ENCODE measurements around the gene GNPAT.

Gene GNPAT

DNA sequence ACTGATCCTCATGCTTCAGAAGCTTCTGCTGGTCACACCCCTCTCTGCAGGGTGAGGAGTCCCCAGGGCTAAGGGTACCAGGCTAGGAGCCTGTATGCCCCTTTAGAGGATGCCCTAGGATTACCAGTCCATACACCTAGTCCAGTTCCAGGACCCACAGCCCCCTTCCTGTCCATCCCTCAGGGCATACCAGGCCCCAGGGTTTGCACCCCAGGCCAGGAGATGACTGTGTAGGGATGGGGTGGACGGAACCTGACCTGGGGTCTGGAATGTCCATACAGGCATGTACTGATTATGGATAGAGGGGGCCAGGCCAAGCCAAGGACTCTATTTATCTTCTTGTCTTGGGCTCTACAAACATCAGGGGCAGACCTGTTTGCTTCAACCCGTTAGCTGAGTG lies 44.3 kb upstream of the GNPAT start:
- TF ChIP-seq, protein P1, sequence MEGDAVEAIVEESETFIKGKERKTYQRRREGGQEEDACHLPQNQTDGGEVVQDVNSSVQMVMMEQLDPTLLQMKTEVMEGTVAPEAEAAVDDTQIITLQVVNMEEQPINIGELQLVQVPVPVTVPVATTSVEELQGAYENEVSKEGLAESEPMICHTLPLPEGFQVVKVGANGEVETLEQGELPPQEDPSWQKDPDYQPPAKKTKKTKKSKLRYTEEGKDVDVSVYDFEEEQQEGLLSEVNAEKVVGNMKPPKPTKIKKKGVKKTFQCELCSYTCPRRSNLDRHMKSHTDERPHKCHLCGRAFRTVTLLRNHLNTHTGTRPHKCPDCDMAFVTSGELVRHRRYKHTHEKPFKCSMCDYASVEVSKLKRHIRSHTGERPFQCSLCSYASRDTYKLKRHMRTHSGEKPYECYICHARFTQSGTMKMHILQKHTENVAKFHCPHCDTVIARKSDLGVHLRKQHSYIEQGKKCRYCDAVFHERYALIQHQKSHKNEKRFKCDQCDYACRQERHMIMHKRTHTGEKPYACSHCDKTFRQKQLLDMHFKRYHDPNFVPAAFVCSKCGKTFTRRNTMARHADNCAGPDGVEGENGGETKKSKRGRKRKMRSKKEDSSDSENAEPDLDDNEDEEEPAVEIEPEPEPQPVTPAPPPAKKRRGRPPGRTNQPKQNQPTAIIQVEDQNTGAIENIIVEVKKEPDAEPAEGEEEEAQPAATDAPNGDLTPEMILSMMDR (IDR thresholded peaks at IDR 0.05; ENCODE audit: low read depth, low read length, missing control alignments): no peak

DNA sequence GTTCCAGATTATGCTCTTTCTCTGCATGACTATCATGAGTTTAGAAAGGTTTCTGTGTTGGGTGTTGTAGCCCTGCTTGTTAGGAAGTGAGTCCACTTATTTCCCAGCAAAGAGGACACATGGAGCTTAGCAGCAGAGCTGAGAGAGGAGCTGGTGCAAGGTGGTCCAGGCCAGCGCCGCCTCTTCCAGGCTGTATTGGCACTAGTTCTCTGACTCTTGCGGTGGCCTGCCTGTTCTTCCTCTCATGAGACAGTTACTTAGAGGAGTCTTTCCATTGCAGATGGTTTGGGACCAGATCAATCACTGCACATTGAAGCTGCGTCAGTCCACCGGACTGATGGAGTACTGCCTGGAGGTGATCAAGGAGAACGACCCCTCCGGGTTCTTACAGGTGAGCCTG lies 41.1 kb upstream of the GNPAT start:
- no peak for DNase-seq (ENCODE audit: low read depth)
- no peak overlapping the region for H3K4me3 ChIP-seq (ENCODE audit: low read depth, low read length)
- TF ChIP-seq, protein P1 (IDR thresholded peaks at IDR 0.05; ENCODE audit: low read depth, low read length, missing control alignments): no peak

More for the DNA sequence above, 44.3 kb upstream of the GNPAT start:
- no peak overlapping the region for H3K4me3 ChIP-seq (ENCODE audit: low read depth, low read length)
- no peak for DNase-seq (ENCODE audit: low read depth)

DNA sequence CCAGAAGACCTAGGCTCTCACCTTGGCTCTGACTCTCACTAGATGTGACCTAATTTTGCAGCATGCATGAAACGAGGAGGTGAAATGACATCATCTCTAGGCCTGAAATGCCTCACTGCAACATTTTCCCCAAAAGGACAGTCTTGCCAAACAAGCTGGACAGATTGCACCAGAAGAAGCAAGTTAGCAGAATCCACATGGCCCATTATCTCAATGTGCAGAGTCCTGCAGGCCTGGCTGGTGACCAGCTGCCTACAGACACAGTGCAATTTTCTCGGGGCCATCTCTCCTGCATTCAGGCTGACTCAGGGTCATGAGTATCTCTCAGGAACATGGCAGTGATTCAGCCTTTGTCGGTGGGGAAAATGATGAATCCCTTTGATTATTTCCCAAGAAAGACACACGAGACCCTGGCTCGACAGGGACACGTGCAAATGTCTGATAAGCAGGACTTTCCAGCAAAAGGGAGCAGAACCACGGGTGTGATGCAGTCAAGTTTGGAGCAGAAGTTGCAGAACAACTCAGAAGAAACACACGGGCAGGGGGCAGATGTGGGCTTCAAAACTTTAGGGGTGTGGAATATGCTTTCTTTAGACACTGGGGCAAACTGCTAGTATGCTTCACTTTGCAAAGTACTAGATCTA lies 40.5 kb upstream of the GNPAT start:
- no peak for DNase-seq (ENCODE audit: low read depth)
- TF ChIP-seq, protein P1 (IDR thresholded peaks at IDR 0.05; ENCODE audit: low read depth, low read length, missing control alignments): no peak
- no peak overlapping the region for H3K4me3 ChIP-seq (ENCODE audit: low read depth, low read length)

DNA sequence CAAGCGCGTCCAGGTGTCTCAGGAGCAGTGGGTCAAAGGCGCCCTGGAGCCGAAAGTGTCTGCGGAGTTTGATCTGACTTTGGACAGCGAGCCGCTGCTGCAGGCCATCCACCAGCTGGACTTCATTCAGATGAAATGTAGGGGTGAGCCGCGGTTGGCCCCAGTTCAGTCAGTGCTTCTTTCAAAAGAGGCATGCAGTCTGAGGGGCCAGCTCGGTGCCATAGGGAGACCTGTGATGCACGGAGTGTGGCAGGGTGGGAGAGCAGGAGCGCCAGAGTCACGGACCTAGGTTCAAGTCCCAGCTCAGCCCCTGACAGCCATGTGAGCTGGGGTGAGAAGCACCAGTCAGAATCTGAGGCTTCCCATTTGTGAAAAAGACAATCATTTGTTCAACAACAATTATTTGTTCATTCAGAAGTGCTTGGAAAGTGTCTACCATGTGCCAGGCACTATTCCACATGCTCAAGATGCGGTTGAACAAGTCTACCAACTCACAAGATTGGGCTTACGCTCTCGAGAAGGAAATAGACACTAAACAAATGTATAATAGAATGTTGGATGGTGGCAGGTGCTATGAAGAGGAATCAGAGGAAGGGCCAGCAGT lies 39.5 kb upstream of the GNPAT start:
- DNase-seq (ENCODE audit: low read depth): no peak
- H3K4me3 ChIP-seq (ENCODE audit: low read depth, low read length): no peak overlapping the region
- TF ChIP-seq, protein P1 (IDR thresholded peaks at IDR 0.05; ENCODE audit: low read depth, low read length, missing control alignments): no peak

DNA sequence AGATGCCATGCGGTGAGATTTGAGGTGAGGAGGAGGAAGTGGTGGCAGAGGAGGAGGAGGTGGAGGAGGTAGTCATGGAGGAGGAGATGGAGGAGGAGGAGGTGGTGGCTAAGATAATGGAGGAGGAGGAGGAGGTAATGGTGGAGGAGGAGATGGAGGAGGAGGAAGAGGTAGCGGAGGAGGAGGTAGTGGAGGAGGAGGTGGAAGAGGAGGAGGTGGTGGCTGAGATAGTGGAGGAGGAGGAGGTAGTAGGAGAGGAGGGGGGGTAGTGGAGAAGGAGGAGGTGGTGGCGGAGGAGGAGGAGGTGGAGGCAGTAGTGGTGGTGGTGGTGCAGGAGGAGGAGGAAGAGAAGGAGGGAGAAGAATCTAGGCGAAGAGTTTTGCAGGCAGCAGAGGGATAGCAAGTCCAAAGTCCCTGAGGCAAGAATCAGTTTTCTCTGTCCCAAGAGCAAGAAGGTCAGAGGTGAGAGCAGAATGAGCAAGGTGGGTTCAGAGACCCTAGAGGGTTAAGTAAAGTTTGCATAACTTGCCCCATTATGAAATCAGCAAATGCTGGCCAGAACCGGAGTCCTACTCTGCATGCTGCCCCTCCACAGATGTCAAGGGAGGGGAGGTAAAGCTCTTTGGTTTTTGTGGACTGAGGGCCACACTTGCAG lies 38.9 kb upstream of the GNPAT start:
- no peak for DNase-seq (ENCODE audit: low read depth)
- TF ChIP-seq, protein P1 (IDR thresholded peaks at IDR 0.05; ENCODE audit: low read depth, low read length, missing control alignments): no peak
- no peak overlapping the region for H3K4me3 ChIP-seq (ENCODE audit: low read depth, low read length)

DNA sequence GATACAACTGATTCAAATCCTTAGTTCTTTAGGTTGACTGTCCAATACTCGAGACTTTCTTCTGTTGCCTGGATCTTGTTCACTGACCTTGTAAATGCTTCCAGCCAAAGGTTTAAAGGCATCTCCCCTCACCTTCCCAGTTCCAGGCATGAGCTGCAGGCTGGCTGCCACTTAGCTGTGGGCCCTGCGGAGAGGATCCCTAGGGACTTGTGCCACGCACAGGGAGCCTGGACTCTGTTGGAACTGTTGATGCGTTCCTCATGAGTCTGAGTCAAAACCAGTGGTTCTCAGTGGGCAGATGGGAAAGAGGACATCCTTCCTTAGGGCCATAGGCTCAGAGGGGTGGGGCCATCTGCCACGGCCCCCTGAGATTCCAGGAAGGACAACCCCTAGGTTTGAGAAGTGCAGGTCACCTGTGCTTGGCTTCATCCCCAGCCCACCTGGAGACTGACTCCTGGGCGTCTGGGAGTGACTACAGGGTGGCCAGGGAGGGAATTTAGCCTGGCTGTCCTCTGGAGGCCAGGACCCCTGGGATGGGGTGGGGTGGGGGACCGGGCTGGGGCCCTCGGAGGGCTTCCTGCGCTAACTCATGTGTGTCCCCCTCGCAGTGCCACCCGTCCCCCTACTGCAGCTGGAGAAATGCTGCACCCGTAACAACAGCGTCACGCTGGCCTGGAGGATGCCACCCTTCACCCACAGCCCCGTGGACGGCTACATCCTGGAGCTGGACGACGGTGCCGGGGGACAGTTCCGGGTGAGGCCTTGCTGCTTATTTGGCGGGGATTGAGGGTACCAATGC lies 37.6 kb upstream of the GNPAT start:
- no peak for DNase-seq (ENCODE audit: low read depth)
- TF ChIP-seq, protein P1 (IDR thresholded peaks at IDR 0.05; ENCODE audit: low read depth, low read length, missing control alignments): no peak
- H3K4me3 ChIP-seq (ENCODE audit: low read depth, low read length): no peak overlapping the region
